Occipital lobe (tissue), 2 donors: ENCODE measurements around the gene ERC1. TPM values are rescaled to one million over a fixed set of nuclear protein-coding genes. Genes with fewer than 3 reads are reported as not detected.

Experiments used
- DNase-seq: peaks from one replicate; lab custom pipeline; 2025; lab: John Stamatoyannopoulos, UW
- total RNA-seq: library from RNA; depleted of rRNA; stranded (reverse); fragments of >200 nt; gene quantifications from one replicate; pipeline ENCODE4 v1.2.3, GENCODE V29; 2014

ERC1 gene
- total RNA-seq, 1 donor from 2014 or later = 119 TPM

DNA sequence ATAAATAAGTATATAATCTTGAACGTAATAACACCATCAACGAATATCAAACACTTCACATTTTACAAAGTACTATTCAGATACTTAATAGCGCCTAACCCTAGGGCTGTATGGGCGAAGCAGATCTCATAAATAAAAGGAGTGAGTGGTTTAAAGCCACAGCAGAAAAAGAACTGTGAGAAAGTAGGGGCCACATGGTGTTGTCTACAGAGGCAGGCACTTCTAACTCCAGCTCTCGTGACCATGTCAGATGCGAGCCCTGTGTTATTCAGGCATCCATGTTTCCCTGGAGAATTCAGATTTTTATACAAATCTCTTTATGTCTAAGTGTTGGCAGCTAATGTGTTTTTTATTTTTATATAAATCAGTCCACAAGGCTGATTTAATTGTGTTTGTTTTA, 391.1 kb downstream of the ERC1 start:
- no peak for DNase-seq

GRCh38 chr12:1382826-1383225, 391.8 kb downstream of the ERC1 start:
- DNase-seq = no peak

- no peak for DNase-seq
Observed at GRCh38 chr12:1383758-1384157, 392.7 kb downstream of the ERC1 start.

- no peak for DNase-seq
Observed at GRCh38 chr12:1384910-1385309, 393.9 kb downstream of the ERC1 start.

DNA sequence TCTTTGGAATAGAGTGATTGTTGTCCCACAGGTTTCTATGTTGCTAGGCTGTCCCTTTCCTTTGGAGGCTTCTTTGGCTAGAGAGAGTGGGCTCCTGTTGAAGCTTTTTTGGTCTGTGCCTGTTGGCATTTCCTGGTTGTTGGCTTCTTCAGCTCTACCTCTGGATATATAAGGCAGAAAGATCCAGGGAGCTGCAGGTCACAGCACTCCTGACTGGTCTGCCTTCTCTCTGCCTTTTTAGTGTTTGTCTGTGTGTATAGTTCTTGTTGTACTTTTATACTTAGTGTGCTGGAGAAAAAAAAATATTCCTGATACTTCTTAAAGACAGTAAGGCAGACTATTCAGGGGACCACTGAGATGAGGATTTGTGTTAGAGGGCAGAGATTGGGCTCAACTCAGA, 400.7 kb downstream of the ERC1 start:
- no peak for DNase-seq

- no peak for DNase-seq
Observed at GRCh38 chr12:1395421-1395955, 404.5 kb downstream of the ERC1 start.

DNA sequence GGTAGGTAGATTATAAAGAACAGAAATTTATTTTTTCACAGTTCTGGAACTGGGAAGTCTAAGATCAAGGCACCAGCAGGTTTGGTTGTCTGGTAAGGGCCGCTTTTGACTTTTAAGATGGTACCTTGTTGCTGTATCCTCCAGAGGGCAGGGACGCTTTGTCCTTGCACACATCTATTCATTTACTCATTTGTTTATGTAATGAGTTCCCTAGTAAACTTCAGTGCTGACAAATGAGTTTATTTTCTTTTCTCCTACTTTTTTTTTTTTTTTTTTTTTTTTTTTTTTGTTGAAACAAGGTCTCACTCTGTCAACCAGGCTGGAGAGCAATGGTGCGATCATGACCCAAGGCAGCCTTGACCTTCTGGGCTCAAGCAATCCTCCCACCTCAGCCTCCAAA, 407.6 kb downstream of the ERC1 start:
- no peak for DNase-seq

DNA sequence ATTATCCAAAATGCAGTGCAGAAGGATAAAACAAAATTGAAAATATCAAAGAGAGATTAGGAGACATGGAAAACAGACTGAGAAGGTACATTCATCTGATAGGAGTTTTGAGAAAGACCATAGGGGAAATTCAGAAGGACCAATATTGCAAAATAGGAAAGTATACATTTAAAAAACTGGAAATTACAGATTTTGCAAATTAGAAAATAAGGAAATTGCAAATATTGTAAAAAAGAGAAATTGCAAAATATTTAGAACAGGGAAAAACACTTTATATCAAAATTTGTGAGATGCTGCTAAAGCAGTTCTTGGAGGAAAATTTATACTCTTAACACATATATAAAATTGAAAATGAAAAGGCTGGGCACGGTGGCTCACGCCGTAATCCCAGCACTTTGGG, 410.9 kb downstream of the ERC1 start:
- no peak for DNase-seq

- no peak for DNase-seq
Observed at GRCh38 chr12:1403417-1403816, 412.4 kb downstream of the ERC1 start.

GRCh38 chr12:1405619-1406018, 414.6 kb downstream of the ERC1 start:
- DNase-seq = no peak

- no peak for DNase-seq
Observed at GRCh38 chr12:1410794-1411193, 419.8 kb downstream of the ERC1 start.

DNA sequence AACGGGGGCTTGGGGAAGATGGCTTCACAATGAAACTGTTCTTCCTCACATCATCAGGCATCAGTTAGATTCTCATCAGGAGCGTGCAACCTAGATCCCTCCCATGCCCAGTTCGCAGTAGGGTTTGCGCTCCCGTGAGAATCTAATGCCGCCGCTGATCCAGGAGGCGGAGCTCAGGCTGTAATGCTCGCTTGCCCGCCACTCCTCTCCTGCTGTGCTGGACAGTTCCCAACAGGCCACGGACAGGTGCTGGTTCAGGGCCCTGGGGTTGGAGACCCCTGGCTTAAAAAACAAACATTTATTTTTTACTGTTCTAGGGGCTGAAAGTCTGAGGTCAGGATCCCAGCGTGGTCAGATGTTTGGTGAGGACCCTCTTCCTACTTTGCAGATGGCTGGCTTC, 422.9 kb downstream of the ERC1 start:
- no peak for DNase-seq

DNA sequence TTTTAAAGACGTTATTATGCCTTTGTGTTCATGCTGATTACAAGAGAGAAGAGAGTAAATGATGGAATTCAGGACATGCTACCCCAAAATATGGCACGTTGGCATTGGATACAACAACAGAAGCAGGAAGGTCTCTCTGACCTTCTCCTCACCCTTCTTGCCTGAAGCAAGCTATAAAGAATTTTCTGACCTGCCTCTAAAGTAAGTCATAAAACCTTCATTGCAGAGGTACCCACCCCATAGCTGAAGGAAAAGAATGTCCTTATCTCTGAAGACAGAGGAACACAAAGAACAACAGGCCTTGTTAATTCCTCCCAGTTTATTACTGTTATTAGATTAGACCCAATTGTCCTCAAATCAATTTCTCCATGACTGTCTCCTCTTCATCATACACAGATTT, 427.1 kb downstream of the ERC1 start:
- DNase-seq = no peak

GRCh38 chr12:1419849-1420371, 428.9 kb downstream of the ERC1 start:
- no peak for DNase-seq

DNA sequence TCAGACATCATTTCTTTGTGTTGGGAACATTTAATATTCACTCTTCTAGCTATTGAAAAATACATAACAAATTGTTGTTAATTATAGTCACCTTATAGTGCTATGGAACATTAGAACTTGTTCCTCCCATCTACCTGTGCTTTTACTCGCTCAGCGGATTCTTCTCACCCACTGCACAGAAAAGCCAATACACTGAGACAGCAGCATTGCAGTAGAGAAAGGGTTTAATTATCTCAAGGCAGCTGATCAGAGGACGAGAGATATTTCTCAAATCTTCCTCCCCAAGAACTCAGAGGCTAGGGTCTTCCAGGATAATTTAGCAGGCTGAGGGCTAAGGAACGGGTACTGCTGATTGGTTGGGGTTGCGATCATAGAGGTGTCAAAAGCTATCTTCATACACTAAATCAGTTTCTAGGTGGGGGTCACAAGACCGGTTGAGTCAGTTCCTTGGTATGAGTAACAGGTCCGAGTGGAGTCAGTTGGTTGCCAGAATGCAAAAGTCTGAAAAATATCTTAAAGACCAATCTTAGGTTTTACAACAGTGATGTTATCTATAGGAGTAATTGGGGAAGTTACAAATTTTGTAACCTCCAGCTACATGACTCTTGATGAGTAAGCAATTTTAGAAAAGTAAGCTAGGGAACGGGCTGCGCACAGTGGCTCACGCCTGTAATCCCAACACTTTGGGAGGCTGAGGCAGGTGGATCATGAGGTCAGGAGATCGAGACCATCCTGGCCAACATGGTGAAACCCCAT, 430.2 kb downstream of the ERC1 start:
- no peak for DNase-seq

- no peak for DNase-seq
Observed at GRCh38 chr12:1422604-1423315, 431.7 kb downstream of the ERC1 start.

- no peak for DNase-seq
Observed at GRCh38 chr12:1424674-1425395, 433.8 kb downstream of the ERC1 start.

DNA sequence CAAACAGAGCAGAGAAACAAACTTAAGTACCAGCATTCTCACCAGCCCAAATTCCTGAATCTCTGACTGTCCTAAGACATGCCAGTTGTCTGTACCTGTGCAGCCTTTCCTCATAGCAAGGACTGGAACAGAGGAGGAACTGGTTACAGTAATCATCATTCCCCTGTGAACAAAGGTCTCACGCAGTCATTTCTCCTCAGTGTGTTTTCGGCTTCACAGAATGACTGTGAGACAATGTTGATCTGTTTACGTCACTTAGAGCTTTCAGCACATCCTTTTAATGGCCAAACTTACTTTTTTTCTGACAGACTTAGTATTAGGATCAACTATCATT, 434.3 kb downstream of the ERC1 start:
- DNase-seq = no peak

- DNase-seq = no peak
Observed at GRCh38 chr12:1428671-1429070, 437.6 kb downstream of the ERC1 start.

DNA sequence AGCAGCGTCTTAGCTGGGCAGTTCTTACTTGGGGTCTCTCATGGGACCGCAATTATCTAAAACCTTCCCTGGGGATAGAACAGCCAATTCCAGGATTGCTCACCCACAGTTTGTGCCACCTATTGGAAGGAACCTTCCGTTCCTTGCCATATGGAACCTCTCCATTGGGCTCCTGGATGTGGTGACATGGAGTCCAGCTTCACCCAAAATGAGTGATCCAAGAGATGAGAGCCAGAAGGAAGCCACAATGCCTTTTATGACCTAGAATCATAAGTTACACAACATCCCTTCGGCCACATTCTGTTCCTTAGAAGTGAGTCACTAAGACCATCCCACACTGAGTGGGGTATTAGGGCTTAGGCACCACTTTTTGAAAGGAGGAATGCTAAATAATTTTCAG, 439.0 kb downstream of the ERC1 start:
- no peak for DNase-seq

DNA sequence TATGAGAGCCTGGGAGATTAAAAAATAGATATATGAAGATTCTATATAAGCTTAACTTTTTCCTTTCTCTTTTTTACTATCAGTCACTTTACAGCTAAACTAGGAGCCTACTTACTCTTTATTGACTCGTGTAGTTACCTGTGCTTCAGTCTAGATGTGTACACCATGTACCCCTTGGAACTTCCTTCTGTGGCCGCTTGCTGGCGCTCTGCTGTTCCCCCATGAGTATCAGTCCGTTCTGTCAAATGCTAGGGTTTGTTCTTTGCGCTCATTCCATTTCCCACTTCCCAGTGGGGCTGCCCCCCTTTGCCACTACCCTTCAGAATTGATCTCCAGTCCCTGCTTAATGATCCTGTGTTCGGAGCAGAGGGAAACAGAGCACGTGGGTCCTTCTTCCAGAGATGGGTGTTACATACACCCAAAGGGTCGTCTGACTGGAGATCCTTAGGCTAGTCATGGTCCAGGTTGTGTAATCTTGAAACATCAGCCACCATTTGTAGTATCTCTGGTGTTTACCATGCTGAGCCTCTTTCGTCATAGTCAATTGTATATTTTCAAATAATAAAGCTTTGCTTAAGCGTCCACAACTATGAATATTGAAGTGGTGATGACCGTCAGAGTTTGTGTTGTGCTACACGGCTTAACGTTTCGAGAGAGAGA, 443.4 kb downstream of the ERC1 start:
- DNase-seq = no peak

- DNase-seq = no peak
Observed at GRCh38 chr12:1435044-1435443, 444.0 kb downstream of the ERC1 start.
